Activated T-helper 2 cell treated with anti-CD3 and anti-CD28 coated beads, Interferon-gamma antibody, Interleukin-2, Interleukin-4, amounts not matched to agents 10 μg/mL and 5 μg/mL and 100 μg/mL, durations not matched to agents 14 hours and 24 hours and 36 hours (primary cell): Measurements from ENCODE around the gene PRKAR1B. TPM values are rescaled to one million over a fixed set of nuclear protein-coding genes. Genes with fewer than 3 reads are reported as not detected.
"Not testable (repeated sequence)": the region's sequence is repeated elsewhere in the genome, so short reads cannot be mapped to it uniquely, and the experiment has no call there.

Source experiments
- DNase-seq: peaks from one replicate; pipeline ENCODE4 v3.0.0; 2021; ENCODE audit warnings: low spot score
- H3K27ac Mint-ChIP-seq: one replicate; pipeline ENCODE4 v1.8.0; 2021; ENCODE audit warnings: mixed read lengths
- H3K27me3 Mint-ChIP-seq: one replicate; pipeline ENCODE4 v1.8.0; 2021; ENCODE audit warnings: low read depth, mixed read lengths
- H3K36me3 Mint-ChIP-seq: one replicate; pipeline ENCODE4 v1.8.0; 2021; ENCODE audit warnings: low read depth, mixed read lengths
- H3K4me1 Mint-ChIP-seq: one replicate; pipeline ENCODE4 v1.8.0; 2021; ENCODE audit warnings: low read depth, mixed read lengths
- H3K4me3 Mint-ChIP-seq: one replicate; pipeline ENCODE4 v1.8.0; 2021; ENCODE audit warnings: low read depth, mild to moderate bottlenecking, moderate library complexity, mixed read lengths
- H3K9me3 Mint-ChIP-seq: one replicate; pipeline ENCODE4 v1.8.0; 2021; ENCODE audit warnings: mixed read lengths
- intact Hi-C: fragments of 100-400 bp; cut with micrococcal nuclease; formaldehyde crosslinking; loops from one replicate; pipeline ENCODE4 v1.15.1; 2023
- total RNA-seq: library from RNA; stranded (reverse); gene quantifications from 2 replicates; pipeline ENCODE4 v1.2.3, GENCODE V29; 2022

Gene PRKAR1B
- total RNA-seq, 1 donor from 2014 or later, result 38.9 TPM

GRCh38 chr7:613442-614140 is 113.5 kb downstream of the PRKAR1B start:
- Mint-ChIP-seq H3K27me3 (no peaks in the 10 kb centered on the region), H3K4me1 (peaks cover 35% of the 10 kb centered on the region), H3K4me3 (no peak overlapping the region), H3K36me3 (peaks cover 21% of the 10 kb centered on the region), H3K27ac (no peak overlapping the region), H3K9me3 (no peaks in the 10 kb centered on the region)
- intact Hi-C loops, result loop anchor here (10.0 kb wide), 1 partner anchor 201 kb away; no protein-coding TSS in a partner anchor
- DNase-seq, result no peak

- Mint-ChIP-seq H3K36me3 (peaks cover 24% of the 10 kb centered on the region), H3K4me1 (peaks cover 33% of the 10 kb centered on the region)
- not testable (repeated sequence) for H3K27ac Mint-ChIP-seq, H3K4me3 Mint-ChIP-seq, H3K27me3 Mint-ChIP-seq, H3K9me3 Mint-ChIP-seq, DNase-seq
- intact Hi-C loops, result loop anchor here (10.0 kb wide), 1 partner anchor 203 kb away; no protein-coding TSS in a partner anchor
These were observed 115.2 kb downstream of the PRKAR1B start for GRCh38 chr7:611837-612236.

GRCh38 chr7:611281-611810 is 115.7 kb downstream of the PRKAR1B start:
- peaks cover 31% of the 10 kb centered on the region for H3K4me1 Mint-ChIP-seq
- peaks cover 27% of the 10 kb centered on the region for H3K36me3 Mint-ChIP-seq
- H3K27me3 Mint-ChIP-seq, result no peaks in the 10 kb centered on the region
- no peak overlapping the region for H3K27ac Mint-ChIP-seq
- DNase-seq, result no peak
- no peak overlapping the region for H3K4me3 Mint-ChIP-seq
- intact Hi-C loops, result loop anchor here (10.0 kb wide), 1 partner anchor 203 kb away; no protein-coding TSS in a partner anchor
- no peaks in the 10 kb centered on the region for H3K9me3 Mint-ChIP-seq

GRCh38 chr7:610531-611280 is 116.4 kb downstream of the PRKAR1B start:
- Mint-ChIP-seq H3K27me3 (no peaks in the 10 kb centered on the region), H3K36me3 (peaks cover 33% of the 10 kb centered on the region), H3K9me3 (no peaks in the 10 kb centered on the region), H3K4me3 (no peak overlapping the region), H3K27ac (peak overlapping the region; percentile 48), H3K4me1 (peaks cover 34% of the 10 kb centered on the region)
- no peak for DNase-seq
- intact Hi-C loops, result loop anchor here (10.0 kb wide), 1 partner anchor 204 kb away; no protein-coding TSS in a partner anchor

- no peaks in the 10 kb centered on the region for H3K27me3 Mint-ChIP-seq
- no peaks in the 10 kb centered on the region for H3K9me3 Mint-ChIP-seq
- intact Hi-C loops, result loop anchor here (10.0 kb wide), 1 partner anchor 205 kb away; no protein-coding TSS in a partner anchor
- H3K4me1 Mint-ChIP-seq, result peaks cover 35% of the 10 kb centered on the region
- DNase-seq, result no peak
- no peak overlapping the region for H3K27ac Mint-ChIP-seq
- H3K4me3 Mint-ChIP-seq, result no peak overlapping the region
- peaks cover 38% of the 10 kb centered on the region for H3K36me3 Mint-ChIP-seq
These were observed 116.9 kb downstream of the PRKAR1B start for GRCh38 chr7:610141-610530.

GRCh38 chr7:609365-609764 is 117.7 kb downstream of the PRKAR1B start:
- H3K4me1 Mint-ChIP-seq, result peaks cover 38% of the 10 kb centered on the region
- no peak overlapping the region for H3K4me3 Mint-ChIP-seq
- DNase-seq, result no peak
- H3K27ac Mint-ChIP-seq, result peak overlapping the region; percentile 38
- H3K36me3 Mint-ChIP-seq, result peaks cover 45% of the 10 kb centered on the region
- no peaks in the 10 kb centered on the region for H3K27me3 Mint-ChIP-seq
- H3K9me3 Mint-ChIP-seq, result no peaks in the 10 kb centered on the region
- intact Hi-C loops, result no loop called here

- no peak overlapping the region for H3K4me3 Mint-ChIP-seq
- intact Hi-C loops, result no loop called here
- no peaks in the 10 kb centered on the region for H3K9me3 Mint-ChIP-seq
- H3K36me3 Mint-ChIP-seq, result peaks cover 49% of the 10 kb centered on the region
- DNase-seq, result no peak
- H3K27me3 Mint-ChIP-seq, result no peaks in the 10 kb centered on the region
- peak overlapping the region; percentile 38 for H3K27ac Mint-ChIP-seq
- peaks cover 39% of the 10 kb centered on the region for H3K4me1 Mint-ChIP-seq
These were observed 118.1 kb downstream of the PRKAR1B start for GRCh38 chr7:608954-609353.

GRCh38 chr7:608361-608760 is 118.7 kb downstream of the PRKAR1B start:
- Mint-ChIP-seq H3K36me3 (peaks cover 53% of the 10 kb centered on the region), H3K27me3 (no peaks in the 10 kb centered on the region), H3K9me3 (no peaks in the 10 kb centered on the region), H3K27ac (peak overlapping the region; percentile 63), H3K4me1 (peaks cover 40% of the 10 kb centered on the region), H3K4me3 (no peak overlapping the region)
- intact Hi-C loops, result no loop called here
- DNase-seq, result no peak

GRCh38 chr7:607938-608337 is 119.1 kb downstream of the PRKAR1B start:
- intact Hi-C loops, result no loop called here
- H3K4me1 Mint-ChIP-seq, result peaks cover 44% of the 10 kb centered on the region
- no peaks in the 10 kb centered on the region for H3K27me3 Mint-ChIP-seq
- H3K4me3 Mint-ChIP-seq, result no peak overlapping the region
- peaks cover 57% of the 10 kb centered on the region for H3K36me3 Mint-ChIP-seq
- DNase-seq, result no peak
- no peaks in the 10 kb centered on the region for H3K9me3 Mint-ChIP-seq
- peak overlapping the region; percentile 63 for H3K27ac Mint-ChIP-seq

- H3K27ac Mint-ChIP-seq, result peak overlapping the region; percentile 99
- H3K4me1 Mint-ChIP-seq, result peaks cover 51% of the 10 kb centered on the region
- no peaks in the 10 kb centered on the region for H3K9me3 Mint-ChIP-seq
- H3K4me3 Mint-ChIP-seq, result no peak overlapping the region
- no peaks in the 10 kb centered on the region for H3K27me3 Mint-ChIP-seq
- intact Hi-C loops, result no loop called here
- H3K36me3 Mint-ChIP-seq, result peaks cover 44% of the 10 kb centered on the region
- DNase-seq, result no peak
These were observed 121.2 kb downstream of the PRKAR1B start for GRCh38 chr7:605661-606450.

- peak overlapping the region; percentile 99 for H3K27ac Mint-ChIP-seq
- no peaks in the 10 kb centered on the region for H3K9me3 Mint-ChIP-seq
- H3K4me3 Mint-ChIP-seq, result peak overlapping the region; percentile 90
- peaks cover 40% of the 10 kb centered on the region for H3K36me3 Mint-ChIP-seq
- intact Hi-C loops, result loop anchor here (1.0 to 5.0 kb wide), 3 partner anchors 13 to 317 kb away; partner anchors contain the start of gene SUN1
- no peak for DNase-seq
- H3K4me1 Mint-ChIP-seq, result peaks cover 48% of the 10 kb centered on the region
- H3K27me3 Mint-ChIP-seq, result no peaks in the 10 kb centered on the region
These were observed 122.1 kb downstream of the PRKAR1B start for GRCh38 chr7:604884-605531.
